ENCODE data around the gene AOC3.

Gene AOC3

DNA sequence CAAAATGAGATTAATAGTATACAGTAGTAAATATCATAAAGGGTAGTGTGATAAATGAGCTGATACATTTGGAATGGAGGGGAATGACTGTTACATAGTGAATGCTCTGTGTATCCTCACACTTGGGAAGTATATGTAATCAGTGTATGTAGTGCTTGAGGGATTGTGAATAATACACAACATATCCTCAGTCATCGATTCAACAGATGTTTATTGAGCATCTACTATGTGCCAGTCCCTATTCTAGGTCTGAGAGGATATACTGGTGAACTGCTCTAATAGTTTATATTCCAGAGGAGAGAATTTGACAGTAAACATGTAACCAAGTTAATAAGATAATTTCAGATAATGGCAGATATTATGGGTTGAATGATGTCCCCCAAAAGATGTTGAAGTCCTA is 23.5 kb upstream of the AOC3 start:
- Histone ChIP-seq H3K9me3 (ENCODE audit: insufficient read depth, low read depth, low read length) (no peaks in the 10 kb centered on the region), H3K27ac (ENCODE audit: low read depth, low read length) (no peak overlapping the region), H3K27me3 (ENCODE audit: insufficient read depth, low read length) (peaks cover 18% of the 10 kb centered on the region; the same call in 1 of the 2 replicates), H3K36me3 (ENCODE audit: insufficient read depth, low read length) (no peaks in the 10 kb centered on the region), H3K4me3 (ENCODE audit: low read length) (no peak overlapping the region), H3K4me1 (ENCODE audit: insufficient read depth, low read length) (peaks cover 5% of the 10 kb centered on the region; the same call in 1 of the 2 replicates), H3K9ac (ENCODE audit: low read depth, low read length) (no peak overlapping the region)
- WGBS: 80% methylated on average over 1 of the region's 1 CpG

DNA sequence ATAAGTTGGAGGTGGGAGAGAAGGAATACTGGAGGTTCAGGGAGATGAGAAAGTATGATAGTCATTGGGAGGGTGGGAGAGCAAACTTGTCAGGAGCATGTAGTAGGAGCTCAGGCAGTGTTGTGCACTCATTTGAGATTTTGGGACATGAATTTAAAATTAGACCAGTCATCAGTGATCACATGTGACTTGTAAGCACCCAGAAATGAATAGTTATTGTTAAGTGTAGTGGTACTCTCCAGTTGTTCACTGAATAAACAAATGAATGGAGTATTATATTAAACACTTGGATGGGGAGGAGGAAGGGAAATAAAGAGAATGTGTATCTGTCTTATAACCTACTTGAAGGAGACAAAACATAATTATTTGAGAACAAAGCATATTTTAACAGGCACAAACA is 20.0 kb upstream of the AOC3 start:
- H3K27me3 ChIP-seq (ENCODE audit: insufficient read depth, low read length): peaks cover 18% of the 10 kb centered on the region; the same call in 1 of the 2 replicates
- H3K4me3 ChIP-seq (ENCODE audit: low read length): no peak overlapping the region
- H3K9ac ChIP-seq (ENCODE audit: low read depth, low read length): no peak overlapping the region
- H3K27ac ChIP-seq (ENCODE audit: low read depth, low read length): no peak overlapping the region
- peaks cover 16% of the 10 kb centered on the region for H3K36me3 ChIP-seq (ENCODE audit: insufficient read depth, low read length)
- H3K4me1 ChIP-seq (ENCODE audit: insufficient read depth, low read length): peaks cover 13% of the 10 kb centered on the region; the same call in 1 of the 2 replicates
- no peaks in the 10 kb centered on the region for H3K9me3 ChIP-seq (ENCODE audit: insufficient read depth, low read depth, low read length)

DNA sequence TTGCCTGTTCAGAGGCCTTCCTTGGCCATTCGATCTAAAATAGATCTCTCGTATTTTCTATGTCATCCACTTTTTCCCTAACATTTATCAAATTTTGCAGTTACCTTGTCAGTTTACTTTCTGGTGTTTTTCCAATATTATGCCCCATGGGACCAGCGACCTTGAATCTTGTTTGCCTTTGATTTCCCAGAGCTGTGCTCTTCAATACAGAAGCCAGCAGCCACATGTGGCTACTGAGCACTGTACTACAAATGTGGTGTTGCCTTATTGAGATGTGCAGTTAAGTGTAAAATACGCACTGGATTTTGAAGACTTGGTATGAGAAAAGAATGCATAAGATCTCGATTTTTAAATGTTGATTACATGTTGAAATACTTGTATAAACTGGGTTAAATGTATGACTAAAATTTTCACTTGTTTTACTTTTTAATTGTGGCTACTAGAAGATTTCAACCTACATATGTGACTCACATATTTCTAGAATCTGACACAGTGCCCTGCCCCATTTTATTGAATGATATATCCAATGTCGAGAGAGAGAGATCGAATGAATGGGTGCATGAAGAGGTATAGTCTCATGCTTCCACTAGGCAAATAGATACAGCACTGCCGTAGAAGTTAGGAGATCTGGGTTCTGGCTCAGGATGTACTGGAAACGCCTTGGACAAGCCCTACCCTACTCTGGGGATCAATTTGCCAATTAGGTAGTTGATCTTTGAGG is 18.6 kb upstream of the AOC3 start:
- 59% methylated on average over 9 of the region's 9 CpGs for WGBS
- Histone ChIP-seq H3K9me3 (ENCODE audit: insufficient read depth, low read depth, low read length) (no peaks in the 10 kb centered on the region), H3K4me1 (ENCODE audit: insufficient read depth, low read length) (peaks cover 13% of the 10 kb centered on the region; the same call in 1 of the 2 replicates), H3K27ac (ENCODE audit: low read depth, low read length) (peak overlapping the region; percentile 95), H3K9ac (ENCODE audit: low read depth, low read length) (peak overlapping the region; percentile 99), H3K27me3 (ENCODE audit: insufficient read depth, low read length) (peaks cover 11% of the 10 kb centered on the region; the same call in 1 of the 2 replicates), H3K36me3 (ENCODE audit: insufficient read depth, low read length) (peaks cover 28% of the 10 kb centered on the region), H3K4me3 (ENCODE audit: low read length) (peak overlapping the region; percentile 81)

DNA sequence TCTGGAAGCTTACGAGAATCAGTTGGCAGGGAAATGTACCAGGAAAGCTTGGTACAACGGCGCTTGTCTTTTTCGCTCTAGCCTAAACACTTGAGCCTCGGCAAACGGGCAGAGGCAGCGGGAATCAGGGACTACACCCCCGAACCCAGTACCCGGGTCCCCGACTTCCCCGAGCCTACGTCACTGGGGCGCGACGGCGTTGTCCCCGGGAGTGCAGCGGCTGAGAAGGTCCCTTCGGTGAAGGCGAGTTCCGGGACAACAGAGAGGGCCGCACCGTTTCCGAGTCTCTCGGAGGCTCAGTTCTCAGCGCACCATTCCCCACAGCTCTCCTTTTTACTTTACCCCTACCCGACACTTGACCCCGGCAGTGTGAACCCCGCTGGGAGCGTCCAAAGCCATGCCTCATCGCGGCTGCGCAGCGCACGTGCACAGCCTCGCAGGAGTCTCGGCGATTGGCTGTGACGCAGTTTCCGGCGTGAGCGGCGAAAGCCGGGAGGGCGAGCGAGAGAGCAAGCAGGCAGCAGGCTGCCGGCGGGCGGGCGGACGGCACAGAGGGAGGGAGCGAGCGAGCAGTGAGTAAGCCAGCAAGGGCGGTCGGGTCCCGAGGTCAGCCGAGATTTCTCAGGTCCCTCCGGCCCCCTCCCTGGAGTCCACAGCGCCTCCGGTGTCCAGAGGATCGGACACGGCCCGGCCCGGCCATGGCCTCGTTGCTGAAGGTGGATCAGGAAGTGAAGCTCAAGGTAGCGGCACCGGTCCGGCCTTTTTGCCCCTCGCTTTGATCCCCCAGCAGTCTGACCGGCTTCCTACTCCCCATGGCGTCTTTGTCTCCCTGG is 17.8 kb upstream of the AOC3 start, which contains the start of gene PSME3:
Gene PSME3 (plus strand): TSS at position 464 of the 833 bp plus-strand sequence. CDS start 235 bp downstream, at position 699.
- under 1% methylated on average over 71 of the region's 71 CpGs for WGBS
- H3K4me3 ChIP-seq (ENCODE audit: low read length): peak within 1 kb of the TSS; percentile 81
- H3K36me3 ChIP-seq (ENCODE audit: insufficient read depth, low read length): peaks cover 35% of the 10 kb centered on the region
- peaks cover 13% of the 10 kb centered on the region; the same call in 1 of the 2 replicates for H3K4me1 ChIP-seq (ENCODE audit: insufficient read depth, low read length)
- no peaks in the 10 kb centered on the region for H3K9me3 ChIP-seq (ENCODE audit: insufficient read depth, low read depth, low read length)
- H3K27ac ChIP-seq (ENCODE audit: low read depth, low read length): peak within 1 kb of the TSS; percentile 95
- peaks cover 5% of the 10 kb centered on the region; the same call in 1 of the 2 replicates for H3K27me3 ChIP-seq (ENCODE audit: insufficient read depth, low read length)
- peak within 1 kb of the TSS; percentile 99 for H3K9ac ChIP-seq (ENCODE audit: low read depth, low read length)

DNA sequence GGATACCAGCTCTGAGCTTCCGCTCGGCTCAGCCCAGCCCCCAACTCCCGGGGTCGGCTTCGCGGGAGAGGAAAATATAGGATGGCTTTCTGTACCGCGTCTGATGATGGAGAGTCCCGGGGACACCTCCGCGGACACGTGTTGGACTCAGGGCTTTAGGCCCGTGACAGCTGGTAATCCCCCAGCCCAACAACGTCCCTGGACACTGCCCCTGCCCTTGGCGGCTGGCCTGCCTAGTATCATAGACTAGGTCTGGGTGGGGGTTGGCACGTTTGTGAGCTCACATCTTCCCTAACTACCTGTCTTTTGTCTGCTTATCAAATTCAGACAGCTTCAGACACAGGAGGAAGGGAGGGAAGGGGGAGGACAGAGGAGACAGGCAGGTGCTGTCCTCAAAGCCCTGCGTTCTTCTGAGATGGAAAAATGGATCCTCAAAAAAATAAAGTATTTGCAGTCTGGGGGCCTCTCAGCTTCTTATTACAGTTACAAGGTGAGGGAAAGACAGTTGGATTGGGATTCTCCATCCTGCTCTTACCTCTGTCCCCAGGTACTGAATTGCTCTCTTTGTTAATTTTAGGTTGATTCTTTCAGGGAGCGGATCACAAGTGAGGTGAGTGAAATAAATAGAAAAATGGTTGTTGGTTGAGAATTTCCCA is 17.1 kb upstream of the AOC3 start:
- Histone ChIP-seq H3K4me3 (ENCODE audit: low read length) (peak overlapping the region; percentile 81), H3K36me3 (ENCODE audit: insufficient read depth, low read length) (peaks cover 43% of the 10 kb centered on the region), H3K4me1 (ENCODE audit: insufficient read depth, low read length) (peaks cover 13% of the 10 kb centered on the region; the same call in 1 of the 2 replicates), H3K27me3 (ENCODE audit: insufficient read depth, low read length) (no peaks in the 10 kb centered on the region; the same call in 1 of the 2 replicates), H3K9me3 (ENCODE audit: insufficient read depth, low read depth, low read length) (no peaks in the 10 kb centered on the region), H3K9ac (ENCODE audit: low read depth, low read length) (peak overlapping the region; percentile 99), H3K27ac (ENCODE audit: low read depth, low read length) (peak overlapping the region; percentile 95)
- WGBS: 7% methylated on average over 17 of the region's 18 CpGs

DNA sequence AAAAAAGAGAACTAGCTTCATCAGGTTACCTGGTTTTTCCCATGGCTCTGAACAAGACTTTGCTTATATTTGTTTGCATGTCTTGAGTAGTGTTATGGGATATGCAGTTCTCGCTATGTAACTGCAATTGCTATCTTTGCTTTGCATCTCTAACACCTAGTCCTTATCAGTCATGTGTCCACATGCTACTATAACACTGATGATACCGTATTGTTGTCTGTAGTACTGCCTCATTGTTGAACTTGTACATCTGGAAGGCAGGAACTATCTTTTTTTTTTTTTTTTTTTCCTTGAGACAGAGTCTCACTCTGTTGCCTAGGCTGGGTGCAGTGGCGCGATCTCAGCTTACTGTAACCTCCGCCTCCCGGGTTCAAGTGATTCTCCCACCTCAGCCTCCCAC is 15.3 kb upstream of the AOC3 start:
- 94% methylated on average over 6 of the region's 6 CpGs for WGBS
- Histone ChIP-seq H3K9ac (ENCODE audit: low read depth, low read length) (no peak overlapping the region), H3K9me3 (ENCODE audit: insufficient read depth, low read depth, low read length) (no peaks in the 10 kb centered on the region), H3K36me3 (ENCODE audit: insufficient read depth, low read length) (peaks cover 60% of the 10 kb centered on the region), H3K27ac (ENCODE audit: low read depth, low read length) (no peak overlapping the region), H3K4me3 (ENCODE audit: low read length) (no peak overlapping the region), H3K4me1 (ENCODE audit: insufficient read depth, low read length) (peaks cover 13% of the 10 kb centered on the region; the same call in 1 of the 2 replicates), H3K27me3 (ENCODE audit: insufficient read depth, low read length) (no peaks in the 10 kb centered on the region)

DNA sequence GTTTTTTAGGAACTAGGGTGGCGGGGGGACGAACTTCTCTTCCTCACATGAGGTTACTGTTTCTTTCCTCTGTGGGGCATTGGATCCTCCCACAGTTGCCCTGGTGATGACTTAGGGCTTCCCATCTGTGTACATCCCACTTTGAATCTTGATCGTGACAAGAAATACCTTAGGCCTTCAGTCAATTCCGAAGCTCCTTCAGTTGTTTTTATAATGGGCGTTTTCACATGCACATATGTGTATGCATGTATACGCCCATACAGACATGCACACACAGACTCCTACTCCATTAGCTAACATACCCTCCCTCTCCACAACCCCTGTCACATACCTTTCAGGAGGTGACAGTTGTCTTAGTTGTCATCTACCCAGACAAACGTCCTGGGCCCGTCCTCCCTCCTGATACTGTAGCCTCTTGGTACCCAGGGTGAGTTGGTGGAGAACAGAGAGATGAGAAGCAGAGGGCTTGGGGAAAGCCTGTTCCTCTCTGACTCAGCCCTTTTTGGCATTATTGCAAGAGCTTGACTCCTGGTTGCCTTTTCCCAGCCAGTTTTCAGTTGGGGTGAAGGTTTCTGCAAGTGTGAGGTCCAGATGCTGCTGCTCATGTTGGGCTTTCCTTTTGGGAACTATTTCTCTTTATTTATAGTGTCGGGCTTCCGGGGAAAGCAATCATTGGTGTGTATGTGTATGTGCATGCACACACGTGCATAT is 8.9 kb upstream of the AOC3 start:
- H3K9me3 ChIP-seq (ENCODE audit: insufficient read depth, low read depth, low read length): no peaks in the 10 kb centered on the region
- no peak overlapping the region for H3K4me3 ChIP-seq (ENCODE audit: low read length)
- no peaks in the 10 kb centered on the region for H3K4me1 ChIP-seq (ENCODE audit: insufficient read depth, low read length)
- H3K27ac ChIP-seq (ENCODE audit: low read depth, low read length): no peak overlapping the region
- no peak overlapping the region for H3K9ac ChIP-seq (ENCODE audit: low read depth, low read length)
- peaks cover 84% of the 10 kb centered on the region for H3K36me3 ChIP-seq (ENCODE audit: insufficient read depth, low read length)
- WGBS: 93% methylated on average over 11 of the region's 11 CpGs
- H3K27me3 ChIP-seq (ENCODE audit: insufficient read depth, low read length): no peaks in the 10 kb centered on the region

DNA sequence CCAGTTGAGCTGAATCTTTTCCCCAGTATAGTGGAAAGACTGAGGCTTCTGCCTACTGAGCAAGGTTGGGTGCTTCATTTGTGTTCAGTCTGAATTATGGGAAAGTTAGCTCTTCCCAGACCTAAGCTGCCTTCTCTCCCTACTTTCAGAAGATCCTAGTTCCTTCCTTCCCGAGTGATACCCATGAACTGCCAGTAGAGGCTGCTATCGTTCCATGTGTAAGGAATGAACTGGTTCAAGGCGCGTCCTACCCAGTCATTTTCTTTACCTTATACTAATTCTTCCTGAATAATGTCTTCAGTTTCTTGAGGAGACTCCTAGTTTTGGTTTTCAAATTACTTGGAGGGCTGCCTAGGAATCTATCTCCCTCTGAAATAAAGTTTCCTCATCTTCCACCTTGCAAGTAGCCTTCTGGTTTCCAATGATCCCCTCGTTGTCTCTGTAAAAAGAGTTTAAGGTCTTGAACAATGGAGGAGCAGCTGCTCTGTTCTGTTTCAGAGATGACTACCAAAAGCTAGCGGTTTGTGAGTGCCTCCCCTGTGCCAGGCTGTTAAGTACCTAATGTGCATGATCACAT is 7.6 kb upstream of the AOC3 start:
- Histone ChIP-seq H3K4me3 (ENCODE audit: low read length) (no peak overlapping the region), H3K27me3 (ENCODE audit: insufficient read depth, low read length) (no peaks in the 10 kb centered on the region), H3K27ac (ENCODE audit: low read depth, low read length) (no peak overlapping the region), H3K36me3 (ENCODE audit: insufficient read depth, low read length) (peaks cover 71% of the 10 kb centered on the region), H3K9me3 (ENCODE audit: insufficient read depth, low read depth, low read length) (no peaks in the 10 kb centered on the region), H3K4me1 (ENCODE audit: insufficient read depth, low read length) (no peaks in the 10 kb centered on the region), H3K9ac (ENCODE audit: low read depth, low read length) (no peak overlapping the region)
- 64% methylated on average over 6 of the region's 6 CpGs for WGBS

DNA sequence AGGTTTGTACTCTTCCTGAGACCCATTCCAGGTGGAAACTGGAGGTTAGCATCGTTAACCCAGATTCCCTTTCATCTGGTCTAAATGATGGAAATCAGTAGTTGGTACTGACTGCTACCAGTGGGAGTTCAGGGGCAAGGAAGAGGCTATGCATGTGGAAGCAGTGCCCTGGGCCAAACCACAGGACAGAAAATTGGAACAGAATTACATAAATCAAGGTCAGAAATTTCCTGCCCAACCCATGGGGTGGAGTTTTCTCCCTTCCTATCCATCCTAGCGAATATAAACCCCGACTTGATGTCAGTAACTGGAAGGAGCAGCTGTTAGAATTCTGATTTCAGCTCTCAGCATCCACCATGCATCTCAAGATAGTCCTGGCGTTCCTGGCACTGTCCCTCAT is 6.7 kb upstream of the AOC3 start, which contains the start of gene AOC2:
Gene AOC2 (plus strand): TSS at position 310 of the 400 bp plus-strand sequence. CDS start 47 bp downstream, at position 357.
- WGBS: 95% methylated on average over 4 of the region's 4 CpGs
- no peak within 1 kb of the TSS for H3K4me3 ChIP-seq (ENCODE audit: low read length)
- no peak within 1 kb of the TSS for H3K27ac ChIP-seq (ENCODE audit: low read depth, low read length)
- H3K9me3 ChIP-seq (ENCODE audit: insufficient read depth, low read depth, low read length): no peaks in the 10 kb centered on the region
- peaks cover 63% of the 10 kb centered on the region for H3K36me3 ChIP-seq (ENCODE audit: insufficient read depth, low read length)
- no peak within 1 kb of the TSS for H3K9ac ChIP-seq (ENCODE audit: low read depth, low read length)
- H3K4me1 ChIP-seq (ENCODE audit: insufficient read depth, low read length): no peaks in the 10 kb centered on the region
- no peaks in the 10 kb centered on the region for H3K27me3 ChIP-seq (ENCODE audit: insufficient read depth, low read length)
